GM12878 (cell line): ENCODE results near the gene RAPGEF4. TPM values are rescaled to one million over a fixed set of nuclear protein-coding genes. Genes with fewer than 3 reads are reported as not detected.

Source experiments
- ATAC-seq: fragments of 200-7000 bp; cut with Tn5 transposase; 3 replicates; pipeline ENCODE4 v1.9.1; 2020; ENCODE audit warnings: mild to moderate bottlenecking, moderate library complexity
- BruUV-seq: library from RNA; stranded (reverse); fragments of 400-500 nt; replicated peaks from 2 replicates; lab custom pipeline; 2021; lab: Mats Ljungman, UMichigan
- CTCF ChIA-PET: fragments of 300-600 bp; sonication (Branson Sonifier 250); formaldehyde crosslinking; extraction: SDS; loops from one replicate; lab custom pipeline; 2021; ENCODE audit warnings: inconsistent platforms; lab: Yijun Ruan, JAX
- POLR2A ChIA-PET: fragments of 350-600 bp; formaldehyde crosslinking; extraction: SDS; loops from one replicate; lab custom pipeline; 2021; ENCODE audit warnings: inconsistent platforms; lab: Charles Lee
- RAD21 ChIA-PET: fragments of 300-600 bp; sonication (Branson Sonifier 250); formaldehyde crosslinking; loops from one replicate; lab custom pipeline; 2023; ENCODE audit warnings: antibody characterized with exemption; ENCODE audit not compliant: unreplicated experiment; lab: Charles Lee
- SMC1A ChIA-PET: fragments of 300-600 bp; sonication (Branson Sonifier 250); formaldehyde crosslinking; loops from one replicate; lab custom pipeline; 2023; ENCODE audit not compliant: unreplicated experiment, uncharacterized antibody; lab: Charles Lee
- DNase-seq: peaks from one replicate; pipeline ENCODE4 v3.0.0-alpha.2; 2011; ENCODE audit warnings: low read depth, low spot score
- FAIRE-seq: peaks from 3 replicates; lab custom pipeline; 2011; peaks lifted over from hg19 to GRCh38; lab: Jason Lieb, UNC
- H2AFZ ChIP-seq: 2 replicates; pipeline ENCODE4 v1.6.0; 2011; ENCODE audit warnings: low read depth, low read length, control low read depth; ENCODE audit not compliant: control insufficient read depth
- H3K27ac ChIP-seq: 2 replicates; pipeline ENCODE4 v1.5.1; 2011; ENCODE audit warnings: control low read depth; ENCODE audit not compliant: control insufficient read depth, insufficient read depth
- H3K27me3 ChIP-seq, 2 experiments: replicated peaks in 1 of 2; 2 replicates each; pipeline versions ENCODE4 v1.6.0 to v1.6.1; 2011; ENCODE audit warnings: low read length in 1 of 2; ENCODE audit not compliant: control insufficient read depth in 2 of 2, insufficient read depth in 2 of 2
- H3K36me3 ChIP-seq, 2 experiments: 2 replicates each; pipeline ENCODE4 v1.5.1; 2011; ENCODE audit warnings: low read length in 1 of 2; ENCODE audit not compliant: control insufficient read depth in 2 of 2, insufficient read depth in 2 of 2
- H3K4me1 ChIP-seq: 2 replicates; pipeline ENCODE4 v1.6.1; 2011; ENCODE audit warnings: mild to moderate bottlenecking, low read length, moderate library complexity, mixed read lengths; ENCODE audit not compliant: control insufficient read depth, insufficient read depth
- H3K4me2 ChIP-seq: 2 replicates; pipeline ENCODE4 v1.6.0; 2011; ENCODE audit warnings: control low read depth; ENCODE audit not compliant: control insufficient read depth, insufficient read depth
- H3K4me3 ChIP-seq: fragments of 200-600 bp; sonication (generic); 2 replicates; pipeline ENCODE4 v1.5.1; 2016
- H3K79me2 ChIP-seq: 2 replicates; pipeline ENCODE4 v1.6.0; 2011; ENCODE audit warnings: low read length; ENCODE audit not compliant: control insufficient read depth, insufficient read depth
- H3K9ac ChIP-seq: 2 replicates; pipeline ENCODE4 v1.8.0; 2011; ENCODE audit warnings: low read length, control low read depth, mixed read lengths; ENCODE audit not compliant: control insufficient read depth, insufficient read depth
- H3K9me3 ChIP-seq: replicated peaks from 3 replicates; pipeline ENCODE4 v1.5.1; 2011; ENCODE audit warnings: mild to moderate bottlenecking, low read length; ENCODE audit not compliant: control insufficient read depth, insufficient read depth
- H4K20me1 ChIP-seq: 2 replicates; pipeline ENCODE4 v1.6.0; 2011; ENCODE audit not compliant: control insufficient read depth, insufficient read depth
- BACH1 ChIP-seq: fragments of 450-650 bp; IDR thresholded peaks from 2 replicates; pipeline ENCODE4 v1.6.1; 2017; ENCODE audit warnings: mild to moderate bottlenecking, borderline replicate concordance
- BCL11A ChIP-seq: IDR thresholded peaks from 2 replicates; pipeline ENCODE4 v1.6.1; 2011; ENCODE audit warnings: low read depth, low read length
- BRCA1 ChIP-seq: IDR thresholded peaks from 2 replicates; pipeline ENCODE4 v1.6.1; 2011; ENCODE audit warnings: low read depth, low read length, improper control_type of control experiment
- CEBPZ ChIP-seq: fragments of 150-350 bp; IDR thresholded peaks from 2 replicates; pipeline ENCODE4 v1.6.1; 2016; ENCODE audit warnings: low read depth, low read length
- E2F4 ChIP-seq: IDR thresholded peaks from 2 replicates; pipeline ENCODE4 v1.6.1; 2012; ENCODE audit warnings: low read depth, low read length, improper control_type of control experiment
- E4F1 ChIP-seq: fragments of 450-650 bp; IDR thresholded peaks from 2 replicates; pipeline ENCODE4 v1.6.1; 2018; ENCODE audit warnings: borderline replicate concordance, mild to moderate bottlenecking; ENCODE audit not compliant: partially characterized antibody
- FOXM1 ChIP-seq: IDR thresholded peaks from 2 replicates; pipeline ENCODE4 v1.6.1; 2012; ENCODE audit warnings: low read depth, mild to moderate bottlenecking, inconsistent platforms, low read length, moderate library complexity
- IRF4 ChIP-seq: IDR thresholded peaks from 2 replicates; pipeline ENCODE4 v1.6.1; 2011; ENCODE audit warnings: low read depth, low read length
- IRF5 ChIP-seq: fragments of 450-650 bp; IDR thresholded peaks from 2 replicates; pipeline ENCODE4 v1.6.1; 2017; ENCODE audit warnings: borderline replicate concordance
- PML ChIP-seq: IDR thresholded peaks from 2 replicates; pipeline ENCODE4 v1.6.1; 2012; ENCODE audit warnings: low read length, inconsistent platforms
- POLR2A ChIP-seq: IDR thresholded peaks from 2 replicates; pipeline ENCODE4 v1.6.1; 2011; ENCODE audit warnings: low read depth, mild to moderate bottlenecking, low read length
- RAD21 ChIP-seq: IDR thresholded peaks from 2 replicates; pipeline ENCODE4 v1.6.1; 2011; ENCODE audit warnings: mild to moderate bottlenecking, low read depth, low read length, moderate library complexity; ENCODE audit not compliant: insufficient read depth
- SRF ChIP-seq, 2 experiments: IDR thresholded peaks; 2 replicates each; pipeline ENCODE4 v1.6.1; 2011; ENCODE audit warnings: low read depth in 2 of 2, low read length in 2 of 2, mild to moderate bottlenecking in 1 of 2, moderate library complexity in 1 of 2
- ZBED1 ChIP-seq: IDR thresholded peaks from 2 replicates; pipeline ENCODE4 v1.6.1; 2016; ENCODE audit warnings: borderline replicate concordance
- ZNF217 ChIP-seq: fragments of 450-650 bp; IDR thresholded peaks from 2 replicates; pipeline ENCODE4 v1.6.1; 2017; ENCODE audit warnings: antibody characterized with exemption, mild to moderate bottlenecking
- ZNF274 ChIP-seq: IDR thresholded peaks from one replicate; pipeline ENCODE4 v1.8.0; 2011; ENCODE audit not compliant: insufficient read length, insufficient read depth
- WGBS: methylation state at CpG from one replicate; pipeline ENCODE4 v1.1.6; 2016; ENCODE audit warnings: low lambda C conversion rate; ENCODE audit not compliant: insufficient replicate concordance, insufficient coverage; ENCODE audit errors: missing lambda C conversion rate; 5-methylcytosine and 5-hydroxymethylcytosine counted together
- in situ Hi-C: fragments of 300-500 bp; cut with MboI; formaldehyde crosslinking; loops from 9 replicates; pipeline ENCODE4 v1.14.3; 2018; ENCODE audit warnings: mixed read lengths
- intact Hi-C: fragments of 100-400 bp; cut with micrococcal nuclease; formaldehyde crosslinking; loops from one replicate; pipeline ENCODE4 v1.14.2; 2022; ENCODE audit not compliant: unreplicated experiment
- polyA plus RNA-seq, 11 experiments: library from polyadenylated mRNA; depleted of rRNA in 4 of 11; unstranded in 6 of 11; stranded (reverse) in 5 of 11; fragments of >200 nt; fragmentation: Nextera tagmentation in 4 of 11; fragmentation: Illumina TruSeq in 1 of 11; extraction: Ambion mirVana in 4 of 11; extraction: Trizol in 1 of 11; gene quantifications; 1 replicate in 1 of 11; 2 replicates in 10 of 11; pipeline versions ENCODE4 v1.2.1 to v1.2.3, GENCODE V29; 2011 to 2016; ENCODE audit warnings: inconsistent platforms in 2 of 11, missing spikeins in 2 of 11, low read depth in 1 of 11
- total RNA-seq, 4 experiments: library from RNA; depleted of rRNA in 3 of 4; stranded (reverse); fragments of >200 nt in 3 of 4; fragmentation: Illumina TruSeq in 1 of 4; extraction: Trizol in 1 of 4; gene quantifications; 2 replicates each; pipeline versions ENCODE4 v1.2.1 to v1.2.3, GENCODE V29; 2013 to 2021

Gene RAPGEF4
- total and polyA plus RNA-seq, 10 of the 15 experiments (the other 5 are each of a cell fraction or from before 2014, with no cell fraction given): 0.18 TPM; not detected in 8

GRCh38 chr2:172765662-172766061 lies 30.0 kb downstream of the RAPGEF4 start:
- Histone ChIP-seq H3K27me3 (no peaks in the 10 kb centered on the region), H3K27ac (no peak overlapping the region), H3K9ac (no peak overlapping the region), H3K36me3 (no peaks in the 10 kb centered on the region), H4K20me1 (no peaks in the 10 kb centered on the region; the same call in 1 of the 2 replicates), H3K4me2 (no peak overlapping the region), H3K79me2 (no peaks in the 10 kb centered on the region), H3K4me3 (no peak overlapping the region), H3K9me3 (no peaks in the 10 kb centered on the region; the same call in 2 of the 3 replicates), H3K4me1 (no peaks in the 10 kb centered on the region), H2AFZ (no peak overlapping the region)
- RAD21 ChIA-PET: no interaction called here
- BruUV-seq: no TSS peak
- DNase-seq (no peak), ATAC-seq (no peak), FAIRE-seq (no peak)
- intact Hi-C loops: no loop called here
- 0% methylated on average over 4 of the region's 4 CpGs for WGBS
- POLR2A ChIA-PET: no interaction called here
- in situ Hi-C loops: no loop called here
- TF ChIP-seq RAD21 (no peak), CEBPZ (no peak), ZNF217 (no peak), POLR2A (no peak), FOXM1 (no peak), PML (no peak), E4F1 (no peak), BRCA1 (no peak), SRF (IDR thresholded peaks at IDR 0.05; ENCODE audit: low read depth in 2 of 2, low read length in 2 of 2) (no peak), ZNF274 (no peak), IRF4 (no peak), BCL11A (no peak), E2F4 (no peak), ZBED1 (no peak), BACH1 (no peak), IRF5 (no peak)
- SMC1A ChIA-PET: no interaction called here
- CTCF ChIA-PET: no interaction called here
